Endothelial cell of umbilical vein (primary cell): ENCODE data around the gene SPACA6. TPM values are rescaled to one million over a fixed set of nuclear protein-coding genes. Genes with fewer than 3 reads are reported as not detected.

Experiments used
- BruUV-seq: library from RNA; stranded (reverse); fragments of 400-500 nt; replicated peaks from 2 replicates; lab custom pipeline; 2021; lab: Mats Ljungman, UMichigan
- CTCF ChIA-PET: fragments of 300-600, 350-600 bp; sonication (Branson Sonifier 250); formaldehyde crosslinking; loops from one replicate; lab custom pipeline; 2021; ENCODE audit warnings: antibody characterized with exemption, inconsistent platforms; lab: Charles Lee
- POLR2A ChIA-PET: fragments of 300-600, 350-600 bp; sonication (Branson Sonifier 250); formaldehyde crosslinking; loops from one replicate; lab custom pipeline; 2021; ENCODE audit warnings: antibody characterized with exemption, inconsistent platforms; lab: Charles Lee
- DNase-seq: peaks from one replicate; pipeline ENCODE4 v3.0.0-alpha.2; 2011; ENCODE audit warnings: low read depth, low spot score
- FAIRE-seq: peaks from 2 replicates; lab custom pipeline; 2011; peaks lifted over from hg19 to GRCh38; lab: Jason Lieb, UNC
- H2AFZ ChIP-seq: 2 replicates; pipeline ENCODE4 v1.6.0; 2012; ENCODE audit warnings: low read depth, low read length, control low read depth, inconsistent platforms
- H3K27ac ChIP-seq: 2 replicates; pipeline ENCODE4 v1.5.1; 2011; ENCODE audit warnings: low read depth, mild to moderate bottlenecking, control low read depth, low read length, moderate library complexity; ENCODE audit not compliant: insufficient read depth
- H3K27me3 ChIP-seq, 2 experiments: 2 replicates each; pipeline versions ENCODE4 v1.6.0 to v1.6.1; 2011; ENCODE audit warnings: low read length in 2 of 2, mixed read lengths in 1 of 2; ENCODE audit not compliant: control insufficient read depth in 2 of 2, insufficient read depth in 2 of 2
- H3K36me3 ChIP-seq, 2 experiments: 2 replicates in 1 of 2; 3 replicates in 1 of 2; pipeline ENCODE4 v1.5.1; 2011; ENCODE audit warnings: low read length in 2 of 2, mild to moderate bottlenecking in 1 of 2, moderate library complexity in 1 of 2; ENCODE audit not compliant: control insufficient read depth in 2 of 2, insufficient read depth in 2 of 2; ENCODE audit errors: extremely low read depth in 1 of 2
- H3K4me1 ChIP-seq: 3 replicates; pipeline ENCODE4 v1.5.1; 2011; ENCODE audit warnings: mild to moderate bottlenecking, low read length; ENCODE audit not compliant: control insufficient read depth, insufficient read depth; ENCODE audit errors: extremely low read depth
- H3K4me2 ChIP-seq: 2 replicates; pipeline ENCODE4 v1.6.1; 2011; ENCODE audit warnings: low read length, control low read depth, mixed read lengths; ENCODE audit not compliant: insufficient read depth
- H3K4me3 ChIP-seq, 3 experiments: fragments of 200-600 bp in 1 of 3; sonication (generic), shearing (Covaris generic) in 1 of 3; replicated peaks in 1 of 3; 2 replicates each; pipeline ENCODE4 v1.5.1; 2011 to 2016; ENCODE audit warnings: control low read depth in 3 of 3, low read length in 3 of 3, mild to moderate bottlenecking in 2 of 3, inconsistent platforms in 1 of 3, low read depth in 1 of 3, moderate library complexity in 1 of 3; ENCODE audit not compliant: insufficient read depth in 1 of 3
- H3K79me2 ChIP-seq: 2 replicates; pipeline ENCODE4 v1.6.0; 2012; ENCODE audit warnings: low read length, inconsistent platforms; ENCODE audit not compliant: control insufficient read depth, insufficient read depth
- H3K9ac ChIP-seq: replicated peaks from 2 replicates; pipeline ENCODE3; 2011; ENCODE audit warnings: low read length, control low read depth; ENCODE audit not compliant: insufficient read depth; ENCODE audit errors: extremely low read depth
- H3K9me1 ChIP-seq: replicated peaks from 3 replicates; pipeline ENCODE4 v1.6.0; 2011; ENCODE audit warnings: mild to moderate bottlenecking, low read length; ENCODE audit not compliant: control insufficient read depth, insufficient read depth; ENCODE audit errors: extremely low read depth
- H3K9me3 ChIP-seq: replicated peaks from 2 replicates; pipeline ENCODE4 v1.5.1; 2012; ENCODE audit warnings: low read length, inconsistent platforms; ENCODE audit not compliant: control insufficient read depth, insufficient read depth
- H4K20me1 ChIP-seq: replicated peaks from 2 replicates; pipeline ENCODE3; 2011; ENCODE audit warnings: mild to moderate bottlenecking, low read length; ENCODE audit not compliant: control insufficient read depth, insufficient read depth; ENCODE audit errors: extremely low read depth
- CTCF ChIP-seq, 2 donors: IDR thresholded peaks; 1 replicate in 1 of 2; 2 replicates in 1 of 2; pipeline ENCODE4 v1.5.1; 2011; ENCODE audit warnings: low read length in 2 of 2, mild to moderate bottlenecking in 2 of 2, moderate library complexity in 2 of 2, control low read depth in 1 of 2, inconsistent platforms in 1 of 2, low read depth in 1 of 2; ENCODE audit not compliant: insufficient read depth in 1 of 2; ENCODE audit errors: extremely low read depth in 1 of 2
- EZH2 ChIP-seq: IDR thresholded peaks from 2 replicates; pipeline ENCODE4 v1.6.1; 2012; ENCODE audit warnings: borderline replicate concordance, low read depth, mild to moderate bottlenecking, moderate library complexity, low read length, inconsistent platforms; ENCODE audit not compliant: severe bottlenecking
- FOS ChIP-seq: IDR thresholded peaks from 2 replicates; pipeline ENCODE4 v1.6.1; 2011; ENCODE audit warnings: mild to moderate bottlenecking, low read length, moderate library complexity, borderline replicate concordance; ENCODE audit not compliant: insufficient read depth
- GATA2 ChIP-seq: IDR thresholded peaks from 2 replicates; pipeline ENCODE4 v1.7.0; 2011; ENCODE audit warnings: low read depth, mild to moderate bottlenecking, moderate library complexity, mixed read lengths, low read length; ENCODE audit not compliant: insufficient read length, insufficient read depth
- JUN ChIP-seq: IDR thresholded peaks from 2 replicates; pipeline ENCODE4 v1.6.1; 2011; ENCODE audit warnings: borderline replicate concordance, low read depth; ENCODE audit not compliant: insufficient read length, insufficient read depth
- MAX ChIP-seq: IDR thresholded peaks from 2 replicates; pipeline ENCODE4 v1.6.1; 2011; ENCODE audit not compliant: insufficient read depth, insufficient read length
- MYC ChIP-seq: IDR thresholded peaks from one replicate; pipeline ENCODE4 v1.6.1; 2011; ENCODE audit warnings: mild to moderate bottlenecking, low read depth, low read length
- POLR2A ChIP-seq: IDR thresholded peaks from 2 replicates; pipeline ENCODE4 v1.6.1; 2012; ENCODE audit warnings: low read depth, mild to moderate bottlenecking, control low read depth, low read length
- POLR2AphosphoS5 ChIP-seq: IDR thresholded peaks from 2 replicates; pipeline ENCODE4 v1.6.1; 2012; ENCODE audit warnings: low read depth, mild to moderate bottlenecking, control low read depth, low read length, moderate library complexity; ENCODE audit not compliant: insufficient read depth
- dilution Hi-C: fragments of 300-500 bp; cut with MboI; formaldehyde crosslinking; loops from one replicate; pipeline ENCODE4 v1.15.0; 2019; ENCODE audit warnings: low sequenced_read_pairs; ENCODE audit not compliant: extremely low pct_ligation_motif_present
- intact Hi-C: fragments of 100-400 bp; cut with micrococcal nuclease; formaldehyde crosslinking; loops from one replicate; pipeline ENCODE4 v1.10.0; 2022
- polyA plus RNA-seq, 4 experiments: library from polyadenylated mRNA; depleted of rRNA in 3 of 4; stranded (reverse) in 3 of 4; unstranded in 1 of 4; fragments of >200 nt; gene quantifications; 2 replicates each; pipeline versions ENCODE4 v1.2.1 to v1.2.3, GENCODE V29; 2011 to 2012; ENCODE audit warnings: missing spikeins in 1 of 4
- total RNA-seq: library from RNA; stranded (reverse); gene quantifications from 2 replicates; pipeline ENCODE4 v1.2.3, GENCODE V29; 2021

The SPACA6 gene
- total and polyA plus RNA-seq, 2 donors (not counting 3 experiments of a cell fraction or from before 2014, with no cell fraction given), result 11.9 to 41.1 TPM

DNA sequence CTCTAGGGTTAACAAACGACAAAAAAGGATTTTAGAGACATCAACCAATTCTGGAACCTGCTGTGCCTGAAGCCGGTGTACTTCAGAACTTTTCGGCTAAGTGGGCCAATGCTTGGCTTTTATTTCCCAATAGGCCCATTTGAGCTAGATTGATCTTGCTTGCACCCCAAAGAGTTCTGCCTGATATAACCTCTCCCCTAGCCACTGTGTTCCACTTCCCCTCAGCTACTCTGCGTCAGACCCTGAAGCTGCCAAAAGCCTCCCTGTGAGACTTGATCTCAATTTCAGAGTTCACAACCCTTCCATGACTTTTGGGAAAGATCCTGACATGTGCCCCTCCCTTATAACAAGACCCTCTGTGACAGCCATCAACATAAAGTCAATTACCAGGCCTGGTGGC is 40.9 kb upstream of the SPACA6 start:
- Histone ChIP-seq H3K27ac (no peak overlapping the region), H3K4me1 (peaks cover 2% of the 10 kb centered on the region), H3K4me2 (no peak overlapping the region), H3K9ac (no peak overlapping the region), H3K36me3 (no peaks in the 10 kb centered on the region), H3K9me1 (no peaks in the 10 kb centered on the region), H3K79me2 (no peaks in the 10 kb centered on the region), H3K27me3 (no peaks in the 10 kb centered on the region), H2AFZ (no peak overlapping the region), H4K20me1 (no peaks in the 10 kb centered on the region), H3K4me3 (no peak overlapping the region), H3K9me3 (no peaks in the 10 kb centered on the region)
- ChIA-PET POLR2A (no interaction called here), CTCF (interaction anchor here (1.0 to 2.0 kb wide), 4 partner anchors 9 to 230 kb away, joined by 3 to 6 read pairs (median 4); no protein-coding TSS in a partner anchor)
- DNase-seq, result no peak
- dilution Hi-C loops (no loop called here), intact Hi-C loops (no loop called here)
- no TSS peak for BruUV-seq
- FAIRE-seq, result no peak
- TF ChIP-seq CTCF (IDR thresholded peaks at IDR 0.05; ENCODE audit: extremely low read depth in 1 of 2, insufficient read depth in 1 of 2, low read depth in 1 of 2, low read length in 2 of 2) (no peak), GATA2 (no peak), POLR2AphosphoS5 (no peak), MYC (no peak), POLR2A (no peak), MAX (no peak), EZH2 (no peak), JUN (no peak), FOS (no peak)
